DOHH2 (cell line): ENCODE data around the gene SP9.

Experiments
- H3F3A ChIP-seq: fragments of 200-600 bp; sonication (generic), shearing (Covaris generic); 2 replicates; pipeline ENCODE4 v1.6.0; 2016; ENCODE audit warnings: antibody characterized with exemption, mild to moderate bottlenecking; ENCODE audit not compliant: control insufficient read depth, insufficient read depth
- H3K27ac ChIP-seq: fragments of 200-600 bp; sonication (generic); 2 replicates; pipeline ENCODE4 v1.5.1; 2014; ENCODE audit warnings: low read depth, mild to moderate bottlenecking, low read length, moderate library complexity
- H3K27me3 ChIP-seq: fragments of 200-600 bp; sonication (generic); 2 replicates; pipeline ENCODE4 v1.6.1; 2014; ENCODE audit warnings: mild to moderate bottlenecking, low read length, mixed read lengths; ENCODE audit not compliant: control insufficient read depth
- H3K36me3 ChIP-seq: fragments of 200-600 bp; sonication (generic); 2 replicates; pipeline ENCODE4 v1.6.1; 2014; ENCODE audit warnings: mild to moderate bottlenecking, low read length, moderate library complexity, mixed read lengths; ENCODE audit not compliant: control insufficient read depth
- H3K4me1 ChIP-seq: fragments of 200-600 bp; sonication (generic); 2 replicates; pipeline ENCODE4 v1.6.1; 2014; ENCODE audit warnings: mild to moderate bottlenecking, low read length, mixed read lengths; ENCODE audit not compliant: control insufficient read depth
- H3K4me2 ChIP-seq: fragments of 200-600 bp; sonication (generic); 2 replicates; pipeline ENCODE4 v1.6.0; 2014; ENCODE audit warnings: mild to moderate bottlenecking, low read length, moderate library complexity
- H3K4me3 ChIP-seq: fragments of 200-600 bp; sonication (generic); 2 replicates; pipeline ENCODE4 v1.5.1; 2014; ENCODE audit warnings: mild to moderate bottlenecking, low read length, mixed read lengths
- H3K79me2 ChIP-seq: fragments of 200-600 bp; sonication (generic); 2 replicates; pipeline ENCODE4 v1.6.1; 2014; ENCODE audit warnings: mild to moderate bottlenecking, low read length, mixed read lengths; ENCODE audit not compliant: control insufficient read depth
- H3K9me2 ChIP-seq: fragments of 200-600 bp; sonication (generic); replicated peaks from 2 replicates; pipeline ENCODE4 v1.6.1; 2014; ENCODE audit warnings: mild to moderate bottlenecking, low read length, mixed read lengths; ENCODE audit not compliant: control insufficient read depth
- H3K9me3 ChIP-seq: fragments of 200-600 bp; sonication (generic); 2 replicates; pipeline ENCODE4 v1.6.1; 2014; ENCODE audit warnings: antibody characterized with exemption, low read length, mixed read lengths; ENCODE audit not compliant: control insufficient read depth, insufficient read depth
- H4K20me1 ChIP-seq: fragments of 200-600 bp; sonication (generic); 2 replicates; pipeline ENCODE4 v1.6.0; 2014; ENCODE audit warnings: low read depth, mild to moderate bottlenecking, antibody characterized with exemption, low read length, moderate library complexity; ENCODE audit not compliant: control insufficient read depth, insufficient read depth
- CTCF ChIP-seq: fragments of 200-600 bp; sonication (generic); IDR thresholded peaks from one replicate; pipeline ENCODE4 v1.5.1; 2014; ENCODE audit warnings: antibody characterized with exemption, mild to moderate bottlenecking, low read depth, low read length; ENCODE audit not compliant: poor library complexity, severe bottlenecking
- EZH2phosphoT487 ChIP-seq: fragments of 200-600 bp; sonication (generic); IDR thresholded peaks from 2 replicates; pipeline ENCODE4 v1.6.1; 2017; ENCODE audit warnings: borderline replicate concordance, mild to moderate bottlenecking, antibody characterized with exemption, low read length, moderate library complexity, mixed read lengths

The SP9 gene

DNA sequence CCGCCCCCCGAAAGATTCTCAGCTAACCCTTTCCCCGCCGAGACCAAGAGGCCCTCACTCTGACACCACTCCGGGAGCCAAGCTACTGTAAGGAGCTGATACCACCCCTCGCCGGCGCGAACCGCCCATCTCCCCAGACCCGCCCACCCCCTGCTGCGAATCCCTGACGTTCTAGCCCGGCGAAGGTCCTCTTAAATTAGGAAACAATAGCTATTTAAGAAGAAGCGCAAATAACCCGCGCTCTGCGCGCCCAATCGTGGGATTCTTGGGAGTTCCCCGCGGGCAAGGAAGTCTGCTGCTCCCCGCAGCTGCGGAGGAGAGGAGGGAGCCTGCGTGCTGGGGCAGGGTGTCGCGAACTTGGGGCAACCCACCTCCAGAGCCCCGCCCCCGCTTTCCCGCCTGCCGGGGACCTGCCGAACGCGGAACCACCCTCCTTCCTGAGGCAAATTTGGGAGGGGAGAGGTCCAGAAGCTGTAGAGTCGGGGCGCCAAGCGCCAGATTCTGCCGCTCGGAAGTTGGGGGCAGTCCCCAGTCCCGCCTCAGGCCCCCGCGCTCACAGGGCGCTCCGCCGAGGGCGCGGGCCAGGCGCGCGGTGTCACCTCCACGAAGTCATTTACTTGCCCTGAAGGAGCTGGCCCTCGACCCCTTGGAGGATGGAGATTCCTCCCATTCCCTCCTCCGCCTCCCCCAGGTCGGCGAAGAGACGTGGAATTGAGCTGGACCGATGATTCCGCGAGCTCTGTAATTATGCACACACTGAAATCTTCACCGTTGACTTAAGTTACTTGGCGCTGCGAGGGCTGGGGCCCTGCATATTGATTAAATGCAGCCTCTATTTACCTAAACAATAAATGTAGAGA lies 8.4 kb upstream of the SP9 start:
- H3F3A ChIP-seq = no peaks in the 10 kb centered on the region; the same call in 1 of the 2 replicates
- no peak overlapping the region for H3K27ac ChIP-seq
- H3K36me3 ChIP-seq = no peaks in the 10 kb centered on the region
- TF ChIP-seq EZH2phosphoT487 (peak; percentile 34; the same call in 1 of the 2 replicates), CTCF (no peak)
- H3K4me3 ChIP-seq = peak overlapping the region; percentile 60
- no peaks in the 10 kb centered on the region for H3K9me3 ChIP-seq
- H3K79me2 ChIP-seq = no peaks in the 10 kb centered on the region
- H4K20me1 ChIP-seq = no peaks in the 10 kb centered on the region
- peaks cover 45% of the 10 kb centered on the region for H3K27me3 ChIP-seq
- H3K4me2 ChIP-seq = peak overlapping the region; percentile 87
- H3K4me1 ChIP-seq = peaks cover 11% of the 10 kb centered on the region
- H3K9me2 ChIP-seq = no peaks in the 10 kb centered on the region

DNA sequence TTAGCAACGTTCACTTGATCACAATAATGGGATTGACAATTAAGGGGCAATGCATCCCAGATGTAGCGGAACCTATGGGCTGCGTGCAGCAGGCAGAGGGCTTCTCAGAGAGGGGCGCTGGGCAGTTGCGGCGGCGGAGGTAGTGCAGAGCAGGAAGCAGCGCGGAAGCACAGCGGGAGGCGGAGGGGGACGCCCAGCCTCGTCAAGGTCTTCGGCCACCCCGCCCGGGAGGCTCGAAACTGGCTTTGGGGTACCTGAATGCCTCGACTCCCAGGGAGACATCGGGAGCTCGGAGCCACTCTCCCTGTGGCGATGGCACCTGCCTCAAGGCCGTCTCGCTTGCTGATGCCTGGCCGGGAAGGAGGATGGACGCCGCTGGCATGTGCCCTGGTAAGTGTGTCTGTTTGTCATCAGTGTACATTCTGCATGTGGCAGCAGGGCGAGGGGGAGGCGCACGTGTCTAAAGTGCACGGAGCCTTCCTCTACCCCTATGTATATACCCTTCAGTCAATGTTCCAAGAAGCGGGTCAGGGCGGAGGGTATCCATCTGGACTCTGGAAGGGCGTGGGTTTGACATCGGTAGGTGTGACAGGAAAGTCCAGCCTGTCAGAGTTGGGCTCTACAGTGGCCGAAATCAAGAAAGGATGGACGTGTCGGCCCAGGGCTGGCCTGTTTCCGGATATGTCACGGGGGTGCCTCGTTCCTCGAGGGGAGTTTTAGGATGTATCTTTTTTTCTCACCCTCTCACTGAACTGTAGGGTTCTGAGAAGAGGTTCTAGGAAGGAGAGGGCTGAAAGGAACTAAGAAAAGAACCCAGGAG lies 7.5 kb upstream of the SP9 start:
- H3K4me2 ChIP-seq = peak overlapping the region; percentile 87
- peaks cover 15% of the 10 kb centered on the region for H3K4me1 ChIP-seq
- no peak overlapping the region for H3K27ac ChIP-seq
- H3F3A ChIP-seq = peaks cover 6% of the 10 kb centered on the region
- no peaks in the 10 kb centered on the region for H3K9me2 ChIP-seq
- no peak for TF ChIP-seq CTCF
- TF ChIP-seq EZH2phosphoT487 = no peak
- H3K4me3 ChIP-seq = peak overlapping the region; percentile 60
- no peaks in the 10 kb centered on the region for H4K20me1 ChIP-seq
- H3K36me3 ChIP-seq = no peaks in the 10 kb centered on the region
- no peaks in the 10 kb centered on the region for H3K9me3 ChIP-seq
- H3K27me3 ChIP-seq = peaks cover 54% of the 10 kb centered on the region
- no peaks in the 10 kb centered on the region for H3K79me2 ChIP-seq

- TF ChIP-seq EZH2phosphoT487 (no peak), CTCF (no peak)
- no peak overlapping the region for H3K4me3 ChIP-seq
Observed at GRCh38 chr2:174327841-174328113, 7.0 kb upstream of the SP9 start.

More at GRCh38 chr2:174327841-174328113, 7.0 kb upstream of the SP9 start:
- Histone ChIP-seq H3F3A (peaks cover 6% of the 10 kb centered on the region), H3K27me3 (peaks cover 59% of the 10 kb centered on the region), H3K9me3 (no peaks in the 10 kb centered on the region), H3K27ac (no peak overlapping the region), H4K20me1 (no peaks in the 10 kb centered on the region), H3K9me2 (no peaks in the 10 kb centered on the region), H3K79me2 (no peaks in the 10 kb centered on the region), H3K4me1 (peaks cover 20% of the 10 kb centered on the region), H3K36me3 (no peaks in the 10 kb centered on the region), H3K4me2 (no peak overlapping the region)
